Gastroesophageal sphincter (tissue), 4 donors: ENCODE measurements around the gene SPRY2. TPM values are rescaled to one million over a fixed set of nuclear protein-coding genes. Genes with fewer than 3 reads are reported as not detected.

Experiments
- ATAC-seq: fragments of 150-250 bp; one replicate; pipeline ENCODE4 v1.9.1; 2016; ENCODE audit warnings: mild to moderate bottlenecking, moderate library complexity
- H3K27ac ChIP-seq, 4 donors: fragments of 200-600 bp; sonication (generic) in 3 of 4; 1 replicate in 3 of 4; 2 replicates in 1 of 4; pipeline ENCODE4 v1.5.1; 2016 to 2019
- H3K27me3 ChIP-seq: fragments of 200-600 bp; sonication (generic); one replicate; pipeline ENCODE4 v1.5.1; 2019
- H3K36me3 ChIP-seq, 2 donors: fragments of 200-600 bp; sonication (generic); one replicate each; pipeline ENCODE4 v1.5.1; 2019; ENCODE audit warnings: control low read depth in 1 of 2
- H3K4me1 ChIP-seq, 3 donors: fragments of 200-600 bp; sonication (generic); 1 replicate in 2 of 3; 2 replicates in 1 of 3; pipeline ENCODE4 v1.5.1; 2016 to 2019; ENCODE audit warnings: control low read depth in 2 of 3
- H3K4me3 ChIP-seq, 2 donors: fragments of 200-600 bp; sonication (generic); one replicate each; pipeline ENCODE4 v1.5.1; 2019; ENCODE audit warnings: mild to moderate bottlenecking in 1 of 2, moderate library complexity in 1 of 2
- H3K9me3 ChIP-seq, 3 donors: fragments of 200-600 bp; sonication (generic); one replicate each; pipeline ENCODE4 v1.5.1; 2017 to 2019; ENCODE audit warnings: control low read depth in 2 of 3
- CTCF ChIP-seq, 4 experiments: fragments of 200-600 bp in 2 of 4; fragments of 450-650 bp in 2 of 4; sonication (generic) in 1 of 4; IDR thresholded peaks; one replicate each; pipeline ENCODE4 v1.5.1; 2017 to 2019; ENCODE audit warnings: antibody characterized with exemption in 4 of 4, mild to moderate bottlenecking in 2 of 4, moderate library complexity in 2 of 4
- EP300 ChIP-seq: sonication (generic); formaldehyde crosslinking; IDR thresholded peaks from one replicate; pipeline ENCODE4 v1.6.1; 2017; ENCODE audit warnings: antibody characterized with exemption, mild to moderate bottlenecking
- POLR2A ChIP-seq, 2 donors: fragments of 450-650 bp; IDR thresholded peaks; one replicate each; pipeline ENCODE4 v1.6.1; 2017; ENCODE audit warnings: antibody characterized with exemption in 2 of 2, mild to moderate bottlenecking in 2 of 2, moderate library complexity in 1 of 2
- POLR2AphosphoS5 ChIP-seq: sonication (generic); formaldehyde crosslinking; IDR thresholded peaks from one replicate; pipeline ENCODE4 v1.6.1; 2017; ENCODE audit warnings: antibody characterized with exemption
- WGBS, 2 donors: methylation state at CpG; one replicate each; pipeline ENCODE4 v1.1.5; 2018; ENCODE audit warnings: low coverage in 1 of 2; 5-methylcytosine and 5-hydroxymethylcytosine counted together
- total RNA-seq, 4 donors: library from RNA; depleted of rRNA; stranded (reverse); fragments of >200 nt; gene quantifications; one replicate each; pipeline ENCODE4 v1.1.0, GENCODE V29; 2016

The SPRY2 gene
- total RNA-seq, 4 donors from 2014 or later = 32.5 to 49.1 (median 47.9) TPM

GRCh38 chr13:80341756-80342370 lies 937 bp upstream of the SPRY2 start:
- TF ChIP-seq EP300 = no peak
- TF ChIP-seq CTCF (IDR thresholded peaks at IDR 0.05) = no peak
- no peak for TF ChIP-seq POLR2AphosphoS5
- no peak for TF ChIP-seq POLR2A (IDR thresholded peaks at IDR 0.05)
- ATAC-seq = no peak
- H3K27me3 ChIP-seq = no peaks in the 10 kb centered on the region
- peaks cover 0 to 38% (median 0%) of the 10 kb centered on the region in 3 donors for H3K4me1 ChIP-seq
- 0 to 3% methylated on average over 6 to 7 of the region's 16 CpGs for whole genome bisulfite sequencing, 2 donors
- H3K9me3 ChIP-seq = no peaks in the 10 kb centered on the region
- peaks cover 0 to 7% of the 10 kb centered on the region in 2 donors for H3K36me3 ChIP-seq
- peak overlapping the region; percentile 91 to 94 (median 92) for H3K27ac ChIP-seq
- peak overlapping the region; percentile 86 to 93 for H3K4me3 ChIP-seq

- TF ChIP-seq CTCF (IDR thresholded peaks at IDR 0.05) = no peak
- TF ChIP-seq POLR2A (IDR thresholded peaks at IDR 0.05) = no peak
- no peak for TF ChIP-seq POLR2AphosphoS5
- TF ChIP-seq EP300 = no peak
- Histone ChIP-seq H3K4me3 (peak overlapping the region; percentile 86 to 93), H3K9me3 (no peaks in the 10 kb centered on the region), H3K36me3 (peaks cover 0 to 14% of the 10 kb centered on the region in 2 donors), H3K27ac (peak overlapping the region; percentile 91 to 94 (median 92)), H3K4me1 (peaks cover 0 to 48% (median 0%) of the 10 kb centered on the region in 3 donors), H3K27me3 (no peaks in the 10 kb centered on the region)
- WGBS, 2 donors = 0 to 1% methylated on average over 12 to 13 of the region's 45 CpGs
- ATAC-seq = no peak
Measured at GRCh38 chr13:80340651-80341100, 250 bp downstream of the SPRY2 start.

GRCh38 chr13:80339912-80340650 lies 845 bp downstream of the SPRY2 start:
- TF ChIP-seq CTCF (IDR thresholded peaks at IDR 0.05) = no peak
- TF ChIP-seq POLR2AphosphoS5 = peak; percentile 11
- no peaks in the 10 kb centered on the region for H3K9me3 ChIP-seq
- H3K27me3 ChIP-seq = no peaks in the 10 kb centered on the region
- WGBS, 2 donors = 0% methylated on average over 2 to 27 of the region's 59 CpGs
- H3K4me3 ChIP-seq = peak overlapping the region; percentile 86 to 93
- peak overlapping the region; percentile 91 to 94 (median 92) for H3K27ac ChIP-seq
- peaks cover 0 to 48% (median 0%) of the 10 kb centered on the region in 3 donors for H3K4me1 ChIP-seq
- peaks cover 0 to 14% of the 10 kb centered on the region in 2 donors for H3K36me3 ChIP-seq
- ATAC-seq = no peak

- Histone ChIP-seq H3K27me3 (no peaks in the 10 kb centered on the region), H3K4me1 (peaks cover 0 to 48% (median 0%) of the 10 kb centered on the region in 3 donors), H3K4me3 (peak overlapping the region; percentile 86 to 93), H3K36me3 (peaks cover 0 to 14% of the 10 kb centered on the region in 2 donors), H3K9me3 (no peaks in the 10 kb centered on the region), H3K27ac (peak overlapping the region; percentile 91 to 94 (median 92))
- ATAC-seq = no peak
- TF ChIP-seq POLR2A (IDR thresholded peaks at IDR 0.05) = no peak
- no peak for TF ChIP-seq POLR2AphosphoS5
- no peak for TF ChIP-seq EP300
- TF ChIP-seq CTCF (IDR thresholded peaks at IDR 0.05) = no peak
- WGBS, 2 donors = 0% methylated on average over 5 to 8 of the region's 8 CpGs
Measured at GRCh38 chr13:80339563-80339911, 1.4 kb downstream of the SPRY2 start.
